Measurements from ENCODE around the gene LTBP1. TPM values are rescaled to one million over a fixed set of nuclear protein-coding genes. Genes with fewer than 3 reads are reported as not detected.

LTBP1 gene
- total and polyA plus RNA-seq, 11 donors: 23.5 to 150 (median 102) TPM

DNA sequence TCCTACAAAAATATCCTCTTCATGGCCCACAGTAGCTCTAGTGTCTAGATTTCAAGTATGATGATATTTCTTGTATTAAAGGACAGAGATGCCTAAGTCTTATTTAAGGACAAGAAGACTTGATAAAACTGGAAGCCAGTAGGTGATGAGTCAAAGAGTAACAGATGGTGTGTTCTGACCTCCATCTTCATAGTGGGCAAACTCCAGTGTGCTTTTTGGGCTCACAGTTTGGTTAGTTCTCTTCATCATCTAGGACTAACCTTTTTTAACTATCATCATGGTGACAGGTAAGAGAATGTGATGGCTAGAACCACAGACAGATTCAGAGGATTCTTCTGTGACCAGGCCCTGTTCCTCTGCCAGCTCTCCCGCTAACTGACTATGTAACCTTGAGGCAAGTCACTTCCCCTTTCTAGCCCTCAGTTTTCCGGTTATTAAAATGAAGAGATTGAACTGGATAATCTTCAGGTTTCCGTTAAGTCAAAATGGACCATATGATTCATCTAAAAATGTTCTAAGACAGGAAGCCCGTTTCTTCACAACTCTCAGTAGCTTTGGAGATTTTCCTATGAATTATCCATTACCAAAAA is 389.4 kb downstream of the LTBP1 start:
- H3K4me1 ChIP-seq: peaks cover 0 to 13% (median 7%) of the 10 kb centered on the region in 12 donors
- TF ChIP-seq, protein P1, sequence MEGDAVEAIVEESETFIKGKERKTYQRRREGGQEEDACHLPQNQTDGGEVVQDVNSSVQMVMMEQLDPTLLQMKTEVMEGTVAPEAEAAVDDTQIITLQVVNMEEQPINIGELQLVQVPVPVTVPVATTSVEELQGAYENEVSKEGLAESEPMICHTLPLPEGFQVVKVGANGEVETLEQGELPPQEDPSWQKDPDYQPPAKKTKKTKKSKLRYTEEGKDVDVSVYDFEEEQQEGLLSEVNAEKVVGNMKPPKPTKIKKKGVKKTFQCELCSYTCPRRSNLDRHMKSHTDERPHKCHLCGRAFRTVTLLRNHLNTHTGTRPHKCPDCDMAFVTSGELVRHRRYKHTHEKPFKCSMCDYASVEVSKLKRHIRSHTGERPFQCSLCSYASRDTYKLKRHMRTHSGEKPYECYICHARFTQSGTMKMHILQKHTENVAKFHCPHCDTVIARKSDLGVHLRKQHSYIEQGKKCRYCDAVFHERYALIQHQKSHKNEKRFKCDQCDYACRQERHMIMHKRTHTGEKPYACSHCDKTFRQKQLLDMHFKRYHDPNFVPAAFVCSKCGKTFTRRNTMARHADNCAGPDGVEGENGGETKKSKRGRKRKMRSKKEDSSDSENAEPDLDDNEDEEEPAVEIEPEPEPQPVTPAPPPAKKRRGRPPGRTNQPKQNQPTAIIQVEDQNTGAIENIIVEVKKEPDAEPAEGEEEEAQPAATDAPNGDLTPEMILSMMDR (IDR thresholded peaks at IDR 0.05): no peak
- no peak for TF ChIP-seq POLR2A (IDR thresholded peaks at IDR 0.05)
- no peaks in the 10 kb centered on the region for H3K9me3 ChIP-seq
- ATAC-seq (peak in 1 of 4 donors; percentile 19), DNase-seq (no peak)
- WGBS, 4 donors: 64 to 69% (median 67%) methylated on average over 4 of the region's 4 CpGs
- peak overlapping the region in 2 of 12 donors; percentile 11 to 66 for H3K27ac ChIP-seq
- peaks cover 0 to 4% (median 0%) of the 10 kb centered on the region in 9 donors for H3K36me3 ChIP-seq
- H3K27me3 ChIP-seq: no peaks in the 10 kb centered on the region
- intact Hi-C loops (cut with DNase I): no loop called here
- no peak overlapping the region for H3K4me3 ChIP-seq

DNA sequence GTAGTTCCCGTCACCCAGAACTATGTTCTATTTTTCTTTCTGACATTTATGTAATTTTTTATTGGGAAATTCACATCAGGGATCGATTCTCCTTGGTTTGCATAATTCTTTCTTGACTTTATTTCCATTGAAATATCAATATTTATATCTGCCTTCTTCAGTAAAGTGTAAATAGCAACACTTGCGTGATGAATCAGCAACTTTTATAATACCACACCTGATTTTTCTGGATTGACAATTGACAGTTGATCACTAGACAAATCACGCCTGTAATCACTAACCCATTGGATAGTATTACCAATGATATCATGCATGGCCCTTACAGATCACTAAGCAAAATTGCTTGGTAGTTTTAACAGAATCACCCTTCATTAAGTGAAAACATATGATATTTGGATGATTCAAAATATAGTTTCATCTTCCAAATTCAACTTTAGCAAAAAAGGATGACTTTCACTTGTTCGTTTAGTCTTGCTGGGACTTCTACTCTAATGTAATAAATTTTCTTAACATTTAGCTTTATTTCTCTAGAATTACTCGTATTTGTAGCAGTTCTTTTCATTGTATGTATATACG is 390.7 kb downstream of the LTBP1 start:
- intact Hi-C loops (cut with DNase I): no loop called here
- H3K27me3 ChIP-seq: no peaks in the 10 kb centered on the region
- DNase-seq (no peak), ATAC-seq (no peak)
- peaks cover 0 to 10% (median 0%) of the 10 kb centered on the region in 9 donors for H3K36me3 ChIP-seq
- WGBS, 4 donors: 94 to 97% (median 96%) methylated on average over 7 of the region's 7 CpGs
- H3K27ac ChIP-seq: no peak overlapping the region
- H3K4me1 ChIP-seq: peaks cover 0 to 13% (median 7%) of the 10 kb centered on the region in 12 donors
- H3K9me3 ChIP-seq: no peaks in the 10 kb centered on the region
- TF ChIP-seq POLR2A (IDR thresholded peaks at IDR 0.05): no peak
- TF ChIP-seq, protein P1 (IDR thresholded peaks at IDR 0.05): no peak
- H3K4me3 ChIP-seq: no peak overlapping the region

DNA sequence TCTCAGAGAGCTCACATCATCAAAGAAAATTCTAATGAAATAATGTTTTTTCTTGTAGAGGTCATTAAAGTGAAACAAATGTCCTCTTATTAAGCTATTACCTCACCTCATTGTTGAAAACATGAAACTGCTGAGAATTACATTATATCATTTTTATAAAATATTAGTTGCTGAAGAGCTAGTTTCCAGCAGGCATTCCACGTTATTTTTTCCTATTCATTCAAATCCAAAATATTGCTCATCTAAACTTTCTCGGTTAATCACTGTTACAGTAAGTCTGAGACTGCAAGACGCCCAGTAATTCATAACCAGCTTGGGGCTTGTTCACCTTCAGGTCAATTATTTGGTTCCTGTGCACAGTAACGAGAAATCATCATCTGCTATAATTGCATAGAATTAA is 391.2 kb downstream of the LTBP1 start:
- TF ChIP-seq, protein P1 (IDR thresholded peaks at IDR 0.05): no peak
- TF ChIP-seq POLR2A (IDR thresholded peaks at IDR 0.05): no peak
- 91 to 95% (median 94%) methylated on average over 4 of the region's 4 CpGs for WGBS, 4 donors
- H3K9me3 ChIP-seq: no peaks in the 10 kb centered on the region
- ATAC-seq: no peak
- peaks cover 0 to 13% (median 7%) of the 10 kb centered on the region in 12 donors for H3K4me1 ChIP-seq
- H3K27me3 ChIP-seq: no peaks in the 10 kb centered on the region
- intact Hi-C loops (cut with DNase I): no loop called here
- H3K4me3 ChIP-seq: no peak overlapping the region
- peaks cover 0 to 13% (median 0%) of the 10 kb centered on the region in 9 donors for H3K36me3 ChIP-seq
- H3K27ac ChIP-seq: no peak overlapping the region
- no peak for DNase-seq

DNA sequence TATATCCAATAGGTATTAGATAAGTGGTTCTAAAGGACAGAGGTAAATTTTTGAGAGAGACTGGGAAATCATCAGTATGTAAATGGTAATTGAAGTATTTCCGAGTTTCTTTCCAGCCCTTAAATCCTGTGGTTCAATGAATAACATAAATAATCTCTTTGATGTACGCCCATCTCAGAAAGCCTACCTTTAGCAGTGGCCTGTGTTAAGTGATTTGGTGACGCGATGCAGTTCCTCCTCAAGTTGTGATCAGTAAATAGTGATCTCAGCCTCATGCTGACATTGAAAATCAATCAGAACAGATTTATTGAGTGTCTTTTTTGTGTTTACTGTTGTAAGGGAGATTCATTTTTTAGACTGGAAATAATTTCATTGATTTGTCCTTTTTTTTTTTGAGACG is 392.5 kb downstream of the LTBP1 start:
- ATAC-seq (no peak), DNase-seq (no peak)
- Histone ChIP-seq H3K27me3 (no peaks in the 10 kb centered on the region), H3K36me3 (peaks cover 0 to 26% (median 0%) of the 10 kb centered on the region in 9 donors), H3K9me3 (no peaks in the 10 kb centered on the region), H3K27ac (no peak overlapping the region), H3K4me1 (peaks cover 0 to 13% (median 7%) of the 10 kb centered on the region in 12 donors), H3K4me3 (no peak overlapping the region)
- intact Hi-C loops (cut with DNase I): no loop called here
- TF ChIP-seq, protein P1 (IDR thresholded peaks at IDR 0.05): no peak
- no peak for TF ChIP-seq POLR2A (IDR thresholded peaks at IDR 0.05)
- WGBS, 4 donors: 77 to 97% (median 92%) methylated on average over 5 of the region's 5 CpGs
